Stimulated activated effector memory CD8-positive, alpha-beta T cell treated with anti-CD3 and anti-CD28 coated beads, Interleukin-12 subunit alpha, Interleukin-12 subunit beta, amount 100 ng/mL, for 72 hours (primary cell): ENCODE results near the gene MVB12A.

ENCODE experiments used
- ATAC-seq: fragments of 150-1000 bp; cut with Tn5 transposase; 2 replicates; pipeline ENCODE4 v1.10.0; 2021
- DNase-seq, 2 donors: peaks; one replicate each; pipeline ENCODE4 v3.0.0; 2021 to 2022; ENCODE audit warnings: low spot score in 2 of 2
- H3K27ac Mint-ChIP-seq: one replicate; pipeline ENCODE4 v1.8.0; 2022; ENCODE audit warnings: mild to moderate bottlenecking, mixed read lengths
- H3K36me3 Mint-ChIP-seq: one replicate; pipeline ENCODE4 v1.8.0; 2022; ENCODE audit warnings: mild to moderate bottlenecking, mixed read lengths
- H3K4me1 Mint-ChIP-seq: one replicate; pipeline ENCODE4 v1.8.0; 2022; ENCODE audit warnings: mixed read lengths
- H3K4me3 Mint-ChIP-seq: one replicate; pipeline ENCODE4 v1.8.0; 2022; ENCODE audit warnings: mild to moderate bottlenecking, mixed read lengths
- H3K9me3 Mint-ChIP-seq: one replicate; pipeline ENCODE4 v1.8.0; 2022; ENCODE audit warnings: mixed read lengths

Gene MVB12A

GRCh38 chr19:17419621-17420474 is at the start of gene MVB12A:
Gene MVB12A (plus strand): TSS chr19:17420047. CDS start chr19:17420136, 89 bp downstream.
- Mint-ChIP-seq H3K36me3 (peaks cover 27% of the 10 kb centered on the region), H3K9me3 (no peaks in the 10 kb centered on the region), H3K4me1 (peaks cover 36% of the 10 kb centered on the region), H3K27ac (peak within 1 kb of the TSS; percentile 89), H3K4me3 (peak within 1 kb of the TSS; percentile 89)
- ATAC-seq: peak; percentile 95
- peak; percentile 86 to 95 for DNase-seq

- ATAC-seq (no peak), DNase-seq (no peak)
- H3K36me3 Mint-ChIP-seq: no peaks in the 10 kb centered on the region
- no peak within 1 kb of the TSS for H3K27ac Mint-ChIP-seq
- H3K4me1 Mint-ChIP-seq: peaks cover 6% of the 10 kb centered on the region
- no peak within 1 kb of the TSS for H3K4me3 Mint-ChIP-seq
- H3K9me3 Mint-ChIP-seq: no peaks in the 10 kb centered on the region
Observed at GRCh38 chr19:17376935-17377600, 42.8 kb upstream of the MVB12A start, which contains the start of gene PLVAP. Gene PLVAP (minus strand): TSS chr19:17377342. CDS start chr19:17377288, 54 bp downstream.

DNA sequence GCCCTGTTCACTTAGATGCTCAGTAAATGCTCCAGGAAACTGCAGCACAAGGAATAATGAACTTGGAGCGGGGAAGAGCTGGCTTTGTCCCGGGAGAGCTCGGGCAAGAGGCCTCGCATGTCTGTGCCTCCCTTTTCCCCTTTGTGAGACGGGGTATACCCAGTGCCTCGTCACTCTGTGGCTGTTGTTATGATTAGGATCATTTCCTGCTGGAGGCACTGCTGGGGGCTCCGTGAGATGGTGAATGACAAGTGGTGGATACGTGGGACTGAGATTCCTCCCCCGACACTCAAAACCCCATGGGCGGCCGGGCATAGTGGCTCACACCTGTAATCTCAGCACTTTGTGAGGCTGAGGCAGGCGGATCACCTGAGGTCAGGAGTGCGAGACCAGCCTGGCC is 41.6 kb upstream of the MVB12A start:
- Mint-ChIP-seq H3K4me1 (peaks cover 6% of the 10 kb centered on the region), H3K4me3 (no peak overlapping the region), H3K9me3 (no peaks in the 10 kb centered on the region), H3K27ac (no peak overlapping the region), H3K36me3 (no peaks in the 10 kb centered on the region)
- DNase-seq (no peak), ATAC-seq (peak; percentile 26)

- DNase-seq (no peak), ATAC-seq (no peak)
- H3K9me3 Mint-ChIP-seq: no peaks in the 10 kb centered on the region
- no peak overlapping the region for H3K4me3 Mint-ChIP-seq
- H3K36me3 Mint-ChIP-seq: no peaks in the 10 kb centered on the region
- H3K4me1 Mint-ChIP-seq: peaks cover 6% of the 10 kb centered on the region
- no peak overlapping the region for H3K27ac Mint-ChIP-seq
Observed at GRCh38 chr19:17379221-17379631, 40.6 kb upstream of the MVB12A start.

GRCh38 chr19:17380426-17381138 is 39.3 kb upstream of the MVB12A start:
- no peak overlapping the region for H3K27ac Mint-ChIP-seq
- ATAC-seq (no peak), DNase-seq (no peak)
- no peaks in the 10 kb centered on the region for H3K36me3 Mint-ChIP-seq
- peaks cover 6% of the 10 kb centered on the region for H3K4me1 Mint-ChIP-seq
- no peak overlapping the region for H3K4me3 Mint-ChIP-seq
- no peaks in the 10 kb centered on the region for H3K9me3 Mint-ChIP-seq

- Mint-ChIP-seq H3K4me1 (peaks cover 5% of the 10 kb centered on the region), H3K27ac (no peak overlapping the region), H3K9me3 (no peaks in the 10 kb centered on the region), H3K36me3 (no peaks in the 10 kb centered on the region), H3K4me3 (no peak overlapping the region)
- DNase-seq: peak in 1 of 2 donors; percentile 82
- peak; percentile 60 for ATAC-seq
Observed at GRCh38 chr19:17385878-17386611, 33.8 kb upstream of the MVB12A start.

GRCh38 chr19:17389288-17389687 is 30.6 kb upstream of the MVB12A start:
- H3K9me3 Mint-ChIP-seq: no peaks in the 10 kb centered on the region
- H3K4me3 Mint-ChIP-seq: no peak overlapping the region
- DNase-seq (no peak), ATAC-seq (no peak)
- no peak overlapping the region for H3K27ac Mint-ChIP-seq
- peaks cover 14% of the 10 kb centered on the region for H3K4me1 Mint-ChIP-seq
- no peaks in the 10 kb centered on the region for H3K36me3 Mint-ChIP-seq

GRCh38 chr19:17389957-17390664 is 29.7 kb upstream of the MVB12A start:
- Mint-ChIP-seq H3K4me3 (peak overlapping the region; percentile 94), H3K36me3 (peaks cover 5% of the 10 kb centered on the region), H3K9me3 (no peaks in the 10 kb centered on the region), H3K27ac (peak overlapping the region; percentile 78), H3K4me1 (peaks cover 17% of the 10 kb centered on the region)
- ATAC-seq (no peak), DNase-seq (no peak)

DNA sequence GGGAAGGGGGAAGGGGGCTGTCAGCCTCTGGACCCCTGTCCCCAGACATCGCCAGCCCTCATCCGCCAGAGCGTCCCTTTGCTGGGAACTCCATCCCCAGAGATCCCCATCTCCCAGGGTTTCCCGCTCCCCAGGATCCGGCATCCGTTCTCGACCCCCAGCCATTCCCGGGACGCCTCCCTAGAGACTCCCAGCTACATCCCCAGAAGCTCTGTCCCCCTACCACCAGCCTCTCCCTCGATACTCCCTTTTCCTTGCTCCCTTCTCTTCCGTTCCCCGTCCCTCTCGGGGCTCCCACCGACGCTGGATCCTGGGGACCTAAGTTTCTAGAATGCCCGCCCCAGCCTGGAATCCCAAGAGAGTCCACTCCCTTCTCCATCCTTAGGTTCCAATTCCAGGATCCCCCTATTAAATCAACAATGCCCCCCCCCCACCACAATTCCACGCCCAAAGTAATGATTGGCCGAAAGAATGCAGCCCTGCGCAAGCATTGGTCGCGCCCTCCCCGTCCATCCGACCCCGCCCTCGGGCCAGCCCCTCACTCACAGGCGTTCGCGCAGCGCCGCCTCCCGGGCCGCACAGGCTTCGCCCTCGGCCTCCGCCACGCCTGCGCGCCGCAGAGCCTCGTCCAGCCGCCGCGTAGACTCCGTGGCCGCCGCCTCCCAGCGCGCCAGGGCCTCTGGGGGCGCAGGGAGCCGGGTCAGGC is 29.0 kb upstream of the MVB12A start:
- peak; percentile 99 for ATAC-seq
- DNase-seq: peak; percentile 86 to 93
- Mint-ChIP-seq H3K4me1 (peaks cover 21% of the 10 kb centered on the region), H3K9me3 (no peaks in the 10 kb centered on the region), H3K36me3 (peaks cover 9% of the 10 kb centered on the region), H3K4me3 (peak overlapping the region; percentile 94), H3K27ac (peak overlapping the region; percentile 78)

DNA sequence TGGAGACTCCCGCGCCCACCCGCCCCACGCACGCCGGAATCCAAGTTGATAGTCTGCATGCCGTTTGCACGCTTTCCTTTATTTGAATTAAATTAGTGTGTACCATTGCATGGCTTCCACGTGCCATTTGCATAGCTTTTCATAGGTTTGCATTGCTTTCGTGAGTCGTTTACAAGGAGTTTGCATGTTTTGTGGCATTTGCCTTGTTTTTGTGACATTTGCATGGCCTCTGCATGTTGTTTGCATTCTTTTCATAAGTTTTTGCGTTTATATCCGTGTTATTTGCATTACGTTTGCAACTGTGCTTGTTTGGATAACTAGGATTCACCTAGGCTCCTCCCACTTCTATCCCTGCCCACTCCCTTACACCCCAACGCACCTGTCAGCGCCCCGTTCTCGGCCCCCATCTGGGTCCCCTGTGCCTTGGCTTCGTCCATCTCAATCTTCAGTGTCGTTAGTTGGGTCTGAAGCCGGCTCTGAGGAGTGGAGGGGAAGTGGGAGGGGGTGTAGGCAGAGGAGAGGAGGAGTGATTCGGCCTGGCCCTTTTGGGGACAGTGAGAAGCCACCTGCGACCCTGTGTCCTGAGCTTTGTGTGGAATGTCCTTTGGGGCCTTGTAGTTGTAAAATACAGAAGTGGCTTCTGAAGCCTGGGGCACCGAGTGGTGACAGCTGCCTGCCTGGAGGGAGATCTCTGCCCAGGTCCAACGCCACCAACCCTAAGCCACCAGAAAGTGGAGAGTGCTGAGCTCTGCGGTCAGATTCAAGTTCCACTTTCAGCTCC is 28.3 kb upstream of the MVB12A start:
- H3K27ac Mint-ChIP-seq: no peak overlapping the region
- H3K9me3 Mint-ChIP-seq: no peaks in the 10 kb centered on the region
- peaks cover 21% of the 10 kb centered on the region for H3K4me1 Mint-ChIP-seq
- ATAC-seq (peak; percentile 42), DNase-seq (peak in 1 of 2 donors; percentile 55)
- peak overlapping the region; percentile 94 for H3K4me3 Mint-ChIP-seq
- peaks cover 9% of the 10 kb centered on the region for H3K36me3 Mint-ChIP-seq

- H3K4me3 Mint-ChIP-seq: no peak overlapping the region
- no peak overlapping the region for H3K27ac Mint-ChIP-seq
Observed at GRCh38 chr19:17393002-17393401, 26.8 kb upstream of the MVB12A start.

DNA sequence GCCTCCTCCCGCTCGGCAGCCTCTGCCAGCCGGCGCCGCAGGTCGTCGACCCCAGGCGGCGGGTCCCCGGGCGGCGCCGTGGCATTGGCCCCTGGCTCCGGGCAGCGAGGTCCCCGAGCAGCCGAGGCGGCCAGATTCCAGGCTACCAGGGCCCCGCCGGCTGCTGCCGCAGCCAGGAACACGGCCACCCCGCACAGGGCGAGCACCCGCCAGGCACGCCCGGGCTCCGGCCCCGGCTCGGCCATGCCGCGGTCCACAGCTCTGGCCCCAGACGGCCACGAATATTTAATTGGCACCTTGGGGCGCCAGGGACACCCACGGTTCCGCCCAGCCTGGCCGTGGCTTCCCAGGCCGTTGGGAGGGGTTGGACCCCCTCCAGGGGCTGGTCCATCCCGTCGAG is 25.9 kb upstream of the MVB12A start, which contains the start of gene CCDC194:
CCDC194 (minus strand) TSS at position 283 of the 400 bp plus-strand sequence; CDS start at position 245, 38 bp downstream.
- Mint-ChIP-seq H3K9me3 (no peaks in the 10 kb centered on the region), H3K4me3 (no peak within 1 kb of the TSS), H3K27ac (peak within 1 kb of the TSS; percentile 12), H3K4me1 (peaks cover 21% of the 10 kb centered on the region), H3K36me3 (peaks cover 33% of the 10 kb centered on the region)
- DNase-seq (no peak), ATAC-seq (no peak)

More at GRCh38 chr19:17393002-17393401, 26.8 kb upstream of the MVB12A start:
- Mint-ChIP-seq H3K4me1 (peaks cover 21% of the 10 kb centered on the region), H3K9me3 (no peaks in the 10 kb centered on the region), H3K36me3 (peaks cover 24% of the 10 kb centered on the region)
- DNase-seq: no peak
- ATAC-seq: no peak

DNA sequence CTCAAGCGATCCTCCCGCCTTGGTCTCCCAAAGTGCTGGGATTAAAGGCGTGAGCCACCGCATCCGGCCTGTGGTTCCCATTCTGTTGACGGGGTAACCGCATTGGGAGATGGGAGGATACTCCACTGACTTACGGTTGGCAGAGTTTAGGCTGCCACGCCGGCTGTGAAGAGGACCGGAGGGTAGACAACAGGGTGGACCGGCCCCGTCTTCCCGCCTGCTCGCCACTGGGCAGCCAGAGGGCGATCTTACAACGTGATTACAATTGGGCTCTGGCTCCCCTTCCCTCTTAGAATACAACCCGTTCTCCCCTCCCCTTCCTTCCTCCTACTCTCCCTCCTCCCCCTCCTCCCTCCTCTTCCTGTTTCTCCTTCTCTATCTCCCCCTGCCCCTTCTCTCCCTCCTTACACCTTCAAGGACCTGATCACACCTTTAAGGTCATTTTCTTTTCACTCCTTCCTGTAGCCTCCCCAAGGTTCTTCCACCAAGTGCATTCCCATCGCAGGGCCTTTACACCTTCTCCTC is 24.9 kb upstream of the MVB12A start:
- Mint-ChIP-seq H3K9me3 (no peaks in the 10 kb centered on the region), H3K4me1 (peaks cover 21% of the 10 kb centered on the region), H3K27ac (peak overlapping the region; percentile 12), H3K36me3 (peaks cover 39% of the 10 kb centered on the region), H3K4me3 (no peak overlapping the region)
- DNase-seq: peak in 1 of 2 donors; percentile 62
- ATAC-seq: peak; percentile 49
